ENCODE measurements around the gene MBD6. TPM values are rescaled to one million over a fixed set of nuclear protein-coding genes. Genes with fewer than 3 reads are reported as not detected.

The MBD6 gene
- total and polyA plus RNA-seq, 10 donors: 14.8 to 171 (median 80.6) TPM

GRCh38 chr12:57571926-57572762 lies 49.5 kb downstream of the MBD6 start:
- Histone ChIP-seq H3K4me1 (no peaks in the 10 kb centered on the region), H3K27ac (no peak overlapping the region), H3K4me3 (no peak overlapping the region), H3K27me3 (replicated peaks in 1 of 7) (peaks cover 0 to 27% (median 0%) of the 10 kb centered on the region in 7 donors), H3K9me3 (no peaks in the 10 kb centered on the region), H3K36me3 (no peaks in the 10 kb centered on the region)
- WGBS, 5 donors: 88 to 91% (median 89%) methylated on average over 12 of the region's 12 CpGs
- TF ChIP-seq POLR2A (IDR thresholded peaks at IDR 0.05) (no peak), POLR2AphosphoS5 (IDR thresholded peaks at IDR 0.05) (no peak), CTCF (IDR thresholded peaks at IDR 0.05 in 8 of 11, conservative IDR thresholded peaks at IDR 0.05 in 3 of 11) (no peak)
- intact Hi-C loops (cut with DNase I; ENCODE audit: low total_unique reads): no loop called here
- DNase-seq: no peak

GRCh38 chr12:57574795-57575194 lies 52.2 kb downstream of the MBD6 start:
- TF ChIP-seq CTCF (IDR thresholded peaks at IDR 0.05 in 8 of 11, conservative IDR thresholded peaks at IDR 0.05 in 3 of 11): no peak
- TF ChIP-seq POLR2AphosphoS5 (IDR thresholded peaks at IDR 0.05): no peak
- no peak for TF ChIP-seq POLR2A (IDR thresholded peaks at IDR 0.05)
- Histone ChIP-seq H3K9me3 (no peaks in the 10 kb centered on the region), H3K27ac (no peak overlapping the region), H3K4me3 (no peak overlapping the region), H3K27me3 (replicated peaks in 1 of 7) (peaks cover 0 to 7% (median 0%) of the 10 kb centered on the region in 7 donors), H3K36me3 (no peaks in the 10 kb centered on the region), H3K4me1 (no peaks in the 10 kb centered on the region)
- 81 to 92% (median 87%) methylated on average over 10 of the region's 10 CpGs for WGBS, 5 donors
- intact Hi-C loops (cut with DNase I; ENCODE audit: low total_unique reads): no loop called here
- DNase-seq: no peak

GRCh38 chr12:57575771-57576612 lies 53.4 kb downstream of the MBD6 start:
- intact Hi-C loops (cut with DNase I; ENCODE audit: low total_unique reads): no loop called here
- no peaks in the 10 kb centered on the region for H3K27me3 ChIP-seq (replicated peaks in 1 of 7)
- no peaks in the 10 kb centered on the region for H3K36me3 ChIP-seq
- H3K9me3 ChIP-seq: no peaks in the 10 kb centered on the region
- no peak for DNase-seq
- 81 to 91% (median 84%) methylated on average over 12 of the region's 12 CpGs for WGBS, 5 donors
- H3K27ac ChIP-seq: no peak overlapping the region
- TF ChIP-seq POLR2A (IDR thresholded peaks at IDR 0.05): no peak
- TF ChIP-seq POLR2AphosphoS5 (IDR thresholded peaks at IDR 0.05): no peak
- H3K4me3 ChIP-seq: no peak overlapping the region
- no peaks in the 10 kb centered on the region for H3K4me1 ChIP-seq

- no peak for DNase-seq
- no peak for TF ChIP-seq POLR2A (IDR thresholded peaks at IDR 0.05)
- TF ChIP-seq POLR2AphosphoS5 (IDR thresholded peaks at IDR 0.05): no peak
- TF ChIP-seq CTCF (IDR thresholded peaks at IDR 0.05 in 8 of 11, conservative IDR thresholded peaks at IDR 0.05 in 3 of 11): no peak
- H3K9me3 ChIP-seq: no peaks in the 10 kb centered on the region
- H3K27me3 ChIP-seq (replicated peaks in 1 of 7): peaks cover 0 to 5% (median 0%) of the 10 kb centered on the region in 7 donors
- no peaks in the 10 kb centered on the region for H3K36me3 ChIP-seq
- no peak overlapping the region for H3K4me3 ChIP-seq
- WGBS, 5 donors: 79 to 90% (median 84%) methylated on average over 9 of the region's 9 CpGs
- intact Hi-C loops (cut with DNase I; ENCODE audit: low total_unique reads): no loop called here
- H3K27ac ChIP-seq: no peak overlapping the region
- H3K4me1 ChIP-seq: no peaks in the 10 kb centered on the region
These were observed 54.1 kb downstream of the MBD6 start for GRCh38 chr12:57576613-57577160.
